Parathyroid adenoma (tissue), 2 donors: Measurements from ENCODE around the gene TXNRD2.

ENCODE experiments used
- H2AFZ ChIP-seq: fragments of 300-600 bp; sonication (generic); one replicate; pipeline ENCODE4 v1.7.0; 2017; ENCODE audit warnings: antibody characterized with exemption, mild to moderate bottlenecking
- H3K27ac ChIP-seq: fragments of 300-600 bp; sonication (generic); one replicate; pipeline ENCODE4 v1.7.0; 2017
- H3K27me3 ChIP-seq: fragments of 300-600 bp; sonication (generic); one replicate; pipeline ENCODE4 v1.7.0; 2017; ENCODE audit warnings: low read length; ENCODE audit not compliant: control insufficient read depth, insufficient read depth
- H3K36me3 ChIP-seq: fragments of 300-600 bp; sonication (generic); one replicate; pipeline ENCODE4 v1.7.0; 2017; ENCODE audit warnings: low read length; ENCODE audit not compliant: control insufficient read depth, insufficient read depth
- H3K4me1 ChIP-seq: fragments of 300-600 bp; sonication (generic); one replicate; pipeline ENCODE4 v1.7.0; 2017; ENCODE audit warnings: control low read depth
- H3K4me2 ChIP-seq: fragments of 300-600 bp; sonication (generic); one replicate; pipeline ENCODE4 v1.7.0; 2017; ENCODE audit warnings: low read length
- H3K4me3 ChIP-seq: fragments of 300-600 bp; sonication (generic); one replicate; pipeline ENCODE4 v1.7.0; 2017; ENCODE audit warnings: low read depth, low read length
- H3K79me2 ChIP-seq: fragments of 300-600 bp; sonication (generic); one replicate; pipeline ENCODE4 v1.7.0; 2017; ENCODE audit warnings: control low read depth
- H3K9ac ChIP-seq: fragments of 300-600 bp; sonication (generic); one replicate; pipeline ENCODE4 v1.7.0; 2017; ENCODE audit warnings: mild to moderate bottlenecking
- H3K9me3 ChIP-seq: fragments of 300-600 bp; sonication (generic); one replicate; pipeline ENCODE4 v1.7.0; 2017; ENCODE audit warnings: low read length; ENCODE audit not compliant: control insufficient read depth
- TF ChIP-seq, protein P1 (sequence below): fragments of 300-600 bp; sonication (generic); IDR thresholded peaks from one replicate; pipeline ENCODE4 v1.7.0; 2017; ENCODE audit warnings: antibody characterized with exemption, mild to moderate bottlenecking
- donor health status: primary hyperparathyroidism.

TXNRD2 gene

DNA sequence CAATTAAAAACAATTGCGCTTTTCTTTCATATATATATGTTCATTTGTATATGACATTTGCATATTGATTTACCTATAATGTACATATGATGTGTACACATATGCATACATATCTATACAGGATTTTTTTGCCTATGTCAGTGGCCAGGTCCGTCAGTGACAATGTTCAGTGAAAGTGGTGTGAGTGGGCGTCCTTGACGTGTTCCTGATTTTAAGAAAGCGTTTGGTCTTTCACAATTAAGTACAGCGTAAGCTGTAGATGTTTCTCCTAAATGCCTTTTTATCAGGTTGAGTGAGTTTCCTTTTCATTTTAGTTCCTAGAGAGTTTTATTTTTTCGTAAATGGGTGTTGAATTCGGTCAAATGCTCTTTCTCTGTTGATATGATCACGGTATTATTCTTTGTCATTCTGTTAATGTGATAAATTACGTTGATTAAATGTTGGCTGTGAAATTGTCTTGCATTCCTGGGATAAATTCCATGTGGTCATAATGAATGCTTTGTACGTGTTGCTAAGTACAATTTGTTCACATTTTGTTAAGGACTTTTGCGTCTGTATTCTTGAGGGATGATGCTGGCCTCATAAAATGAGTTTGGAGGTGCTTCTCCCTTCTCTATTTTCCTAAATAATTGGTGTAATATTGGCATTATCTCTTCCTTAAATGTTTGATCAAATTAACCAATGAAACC is 76.3 kb downstream of the TXNRD2 start:
- no peaks in the 10 kb centered on the region for H3K4me1 ChIP-seq

DNA sequence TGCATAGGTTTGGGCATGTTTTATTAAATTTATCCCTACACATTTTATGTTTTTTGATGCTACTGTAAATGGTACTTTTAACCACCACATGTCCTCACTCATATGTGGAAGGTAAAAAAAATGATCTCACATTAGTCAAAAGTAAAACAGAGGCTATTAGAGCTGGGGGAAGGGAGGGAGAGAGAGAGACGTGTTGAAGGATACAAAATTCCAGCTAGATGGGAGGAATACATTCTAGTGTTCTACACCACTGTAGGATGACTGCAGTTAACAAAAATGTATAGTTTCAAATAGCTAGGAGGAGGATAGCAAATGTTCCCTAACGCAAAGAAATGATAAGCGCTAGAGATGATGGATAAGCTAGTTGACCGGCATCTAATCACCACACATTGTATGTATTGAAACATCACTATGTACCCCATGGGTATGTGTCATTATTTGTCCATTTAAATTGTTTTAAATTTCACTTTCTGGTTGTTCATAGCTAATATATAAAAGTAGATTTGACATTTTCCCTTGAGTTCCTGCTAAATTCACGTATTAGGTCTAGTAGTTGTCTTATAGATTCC is 77.0 kb downstream of the TXNRD2 start:
- H3K27me3 ChIP-seq, result no peaks in the 10 kb centered on the region
- H2AFZ ChIP-seq, result no peak overlapping the region
- H3K4me1 ChIP-seq, result no peaks in the 10 kb centered on the region
- no peak overlapping the region for H3K4me2 ChIP-seq
- H3K4me3 ChIP-seq, result no peak overlapping the region
- no peak overlapping the region for H3K27ac ChIP-seq
- no peak overlapping the region for H3K9ac ChIP-seq
- H3K36me3 ChIP-seq, result no peaks in the 10 kb centered on the region
- TF ChIP-seq, protein P1, sequence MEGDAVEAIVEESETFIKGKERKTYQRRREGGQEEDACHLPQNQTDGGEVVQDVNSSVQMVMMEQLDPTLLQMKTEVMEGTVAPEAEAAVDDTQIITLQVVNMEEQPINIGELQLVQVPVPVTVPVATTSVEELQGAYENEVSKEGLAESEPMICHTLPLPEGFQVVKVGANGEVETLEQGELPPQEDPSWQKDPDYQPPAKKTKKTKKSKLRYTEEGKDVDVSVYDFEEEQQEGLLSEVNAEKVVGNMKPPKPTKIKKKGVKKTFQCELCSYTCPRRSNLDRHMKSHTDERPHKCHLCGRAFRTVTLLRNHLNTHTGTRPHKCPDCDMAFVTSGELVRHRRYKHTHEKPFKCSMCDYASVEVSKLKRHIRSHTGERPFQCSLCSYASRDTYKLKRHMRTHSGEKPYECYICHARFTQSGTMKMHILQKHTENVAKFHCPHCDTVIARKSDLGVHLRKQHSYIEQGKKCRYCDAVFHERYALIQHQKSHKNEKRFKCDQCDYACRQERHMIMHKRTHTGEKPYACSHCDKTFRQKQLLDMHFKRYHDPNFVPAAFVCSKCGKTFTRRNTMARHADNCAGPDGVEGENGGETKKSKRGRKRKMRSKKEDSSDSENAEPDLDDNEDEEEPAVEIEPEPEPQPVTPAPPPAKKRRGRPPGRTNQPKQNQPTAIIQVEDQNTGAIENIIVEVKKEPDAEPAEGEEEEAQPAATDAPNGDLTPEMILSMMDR, result no peak
- H3K9me3 ChIP-seq, result no peaks in the 10 kb centered on the region
- no peaks in the 10 kb centered on the region for H3K79me2 ChIP-seq

More for the DNA sequence above, 76.3 kb downstream of the TXNRD2 start:
- H3K79me2 ChIP-seq, result no peaks in the 10 kb centered on the region
- TF ChIP-seq, protein P1, result no peak
- H3K4me3 ChIP-seq, result no peak overlapping the region
- H3K27me3 ChIP-seq, result no peaks in the 10 kb centered on the region
- H2AFZ ChIP-seq, result no peak overlapping the region
- no peaks in the 10 kb centered on the region for H3K9me3 ChIP-seq
- H3K4me2 ChIP-seq, result no peak overlapping the region
- H3K36me3 ChIP-seq, result no peaks in the 10 kb centered on the region
- no peak overlapping the region for H3K27ac ChIP-seq
- no peak overlapping the region for H3K9ac ChIP-seq

DNA sequence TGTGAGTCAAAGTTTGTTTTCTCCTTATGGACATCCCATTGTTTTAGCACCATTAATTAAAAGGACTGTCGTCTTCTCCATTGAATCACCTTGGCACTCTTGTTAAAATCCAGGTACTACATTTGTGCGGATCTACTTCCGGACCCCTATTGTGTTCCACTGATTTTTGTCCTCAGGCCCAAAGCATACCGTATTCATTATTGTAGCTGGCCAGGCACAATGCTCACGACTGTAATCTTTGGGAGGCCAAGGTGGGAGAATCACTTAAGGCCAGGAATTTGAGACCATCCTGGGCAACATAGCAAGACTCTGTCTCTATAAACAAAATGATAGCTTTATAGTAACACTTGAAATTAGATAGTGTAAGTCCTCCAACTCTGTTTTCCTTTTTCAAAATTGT is 78.0 kb downstream of the TXNRD2 start:
- Histone ChIP-seq H2AFZ (no peak overlapping the region), H3K4me2 (no peak overlapping the region), H3K9ac (no peak overlapping the region), H3K4me1 (no peaks in the 10 kb centered on the region), H3K27ac (no peak overlapping the region), H3K9me3 (no peaks in the 10 kb centered on the region), H3K4me3 (no peak overlapping the region), H3K36me3 (no peaks in the 10 kb centered on the region), H3K27me3 (no peaks in the 10 kb centered on the region), H3K79me2 (no peaks in the 10 kb centered on the region)
- TF ChIP-seq, protein P1, result no peak

DNA sequence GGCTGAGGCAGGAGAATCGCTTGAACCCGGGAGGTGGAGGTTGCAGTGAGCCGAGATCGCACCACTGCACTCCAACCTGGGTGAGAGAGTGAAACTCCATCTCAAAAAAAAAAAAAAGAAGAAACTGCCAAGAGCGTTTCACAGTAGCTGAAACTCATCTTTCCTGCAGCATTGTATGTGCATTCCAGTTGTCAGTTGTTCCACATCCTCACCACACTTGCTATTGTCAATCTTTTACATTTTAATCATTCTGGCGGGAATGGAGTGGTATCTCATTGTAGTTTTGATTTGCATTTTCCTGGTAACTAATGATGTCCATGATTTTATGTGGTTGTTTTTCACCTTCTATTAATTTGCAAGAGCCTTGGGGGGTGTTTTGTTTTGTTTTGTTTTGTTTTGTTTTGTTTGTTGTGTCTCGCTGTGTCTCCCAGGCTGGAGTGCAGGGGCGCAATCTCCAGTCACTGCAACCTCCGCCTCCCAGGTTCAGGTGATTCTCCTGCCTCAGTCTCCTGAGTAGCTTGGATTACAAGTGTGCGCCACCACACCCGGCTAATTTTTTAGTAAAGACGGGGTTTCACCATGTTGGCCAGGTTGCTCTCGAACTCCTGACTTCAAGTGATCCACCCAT is 78.9 kb downstream of the TXNRD2 start:
- Histone ChIP-seq H3K4me1 (no peaks in the 10 kb centered on the region), H3K9me3 (no peaks in the 10 kb centered on the region), H3K9ac (no peak overlapping the region), H2AFZ (no peak overlapping the region), H3K79me2 (no peaks in the 10 kb centered on the region), H3K4me3 (no peak overlapping the region), H3K27ac (no peak overlapping the region), H3K36me3 (no peaks in the 10 kb centered on the region), H3K4me2 (no peak overlapping the region), H3K27me3 (no peaks in the 10 kb centered on the region)
- TF ChIP-seq, protein P1, result no peak
